SH-SY5Y (cell line): ENCODE results near the gene AHCTF1.
A peak's percentile ranks its signal among the peaks of the same experiment; 100 is the strongest.

Source experiments
- GATA2 ChIP-seq: IDR thresholded peaks from 2 replicates; pipeline ENCODE4 v1.6.1; 2011; ENCODE audit warnings: mild to moderate bottlenecking, low read depth, low read length
- GATA3 ChIP-seq: IDR thresholded peaks from 2 replicates; pipeline ENCODE4 v1.6.1; 2011; ENCODE audit warnings: low read depth, mild to moderate bottlenecking, low read length, moderate library complexity

Gene AHCTF1

DNA sequence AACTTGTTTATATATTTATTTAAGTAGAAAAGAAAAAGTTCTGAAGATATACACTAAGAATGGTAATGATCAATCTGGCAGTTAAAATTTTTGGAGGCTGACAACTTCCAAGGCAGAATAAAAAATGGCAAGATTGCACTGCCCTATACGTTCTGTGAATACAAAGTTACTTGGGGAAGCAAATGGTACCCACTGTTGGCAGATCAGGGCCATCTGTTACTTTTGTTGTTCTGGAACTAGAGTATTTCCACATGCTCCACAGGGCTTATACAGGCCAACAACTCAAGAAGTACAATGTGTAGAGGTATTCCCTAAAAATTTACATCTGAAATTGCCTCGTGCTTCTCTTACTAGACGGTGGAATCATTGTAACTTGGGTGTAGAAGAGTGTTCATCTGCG lies 53.2 kb downstream of the AHCTF1 start:
- TF ChIP-seq GATA2, result no peak
- TF ChIP-seq GATA3, result no peak

DNA sequence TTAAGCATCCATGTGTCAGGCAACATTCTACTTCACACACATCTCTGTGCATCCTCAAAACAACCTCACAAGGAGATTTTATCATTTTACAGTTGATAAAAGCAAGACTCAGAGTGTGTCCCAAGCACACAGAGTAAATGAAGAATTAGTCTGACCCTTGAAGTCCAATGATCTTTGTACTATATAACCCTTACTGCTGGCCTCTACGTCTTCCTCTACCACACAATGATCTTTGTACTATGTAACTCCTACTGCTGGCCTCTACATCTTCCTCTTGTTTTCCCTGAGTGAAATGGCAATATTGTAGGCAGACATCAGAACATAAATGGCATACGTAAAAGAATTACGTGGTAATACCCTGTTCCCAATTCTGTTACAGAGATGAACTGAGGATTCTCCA lies 55.3 kb downstream of the AHCTF1 start:
- TF ChIP-seq GATA2, result no peak
- TF ChIP-seq GATA3, result no peak

DNA sequence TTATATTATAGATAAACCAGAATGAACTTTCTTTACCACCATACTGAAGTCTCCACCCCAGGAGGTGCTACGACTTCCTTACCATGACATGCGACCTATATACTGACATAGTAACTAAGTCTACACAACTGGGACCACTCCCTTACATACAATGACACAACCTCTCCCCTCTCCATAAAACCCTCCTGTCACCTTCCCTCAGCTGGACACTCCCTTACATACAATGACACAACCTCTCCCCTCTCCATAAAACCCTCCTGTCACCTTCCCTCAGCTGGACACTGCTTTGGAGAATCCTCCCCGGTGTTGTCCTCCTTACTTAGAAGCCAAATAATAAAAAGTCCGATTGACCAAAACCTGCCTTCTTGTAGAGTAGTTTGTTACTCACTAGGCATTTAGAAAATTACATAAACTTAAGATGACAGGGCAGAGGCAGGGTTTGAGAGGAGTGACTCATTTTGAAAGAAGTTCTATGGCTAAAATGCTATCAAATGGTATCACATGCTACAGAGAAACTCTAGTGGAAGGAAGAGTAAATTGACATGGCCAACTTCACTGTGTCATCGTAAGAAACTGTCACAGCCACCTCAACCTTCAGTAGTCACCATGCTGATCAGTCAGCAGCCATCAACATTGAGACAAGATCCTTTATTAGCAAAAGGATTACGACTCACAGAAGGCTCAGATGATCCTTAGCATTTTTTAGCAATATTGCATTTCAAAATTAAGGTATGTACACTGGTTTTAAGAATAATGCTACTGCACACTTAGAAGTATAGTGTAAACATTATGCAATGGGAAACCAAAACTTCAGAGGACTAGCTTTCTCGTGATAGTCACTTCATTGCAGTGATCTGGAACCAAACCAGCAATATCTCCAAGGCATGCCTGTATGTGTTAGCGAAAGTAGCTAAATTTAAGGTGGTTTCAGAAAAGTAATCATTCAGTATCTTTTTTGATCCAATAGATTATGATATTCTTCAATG lies 56.4 kb downstream of the AHCTF1 start:
- TF ChIP-seq GATA3 (no peak), GATA2 (no peak)

DNA sequence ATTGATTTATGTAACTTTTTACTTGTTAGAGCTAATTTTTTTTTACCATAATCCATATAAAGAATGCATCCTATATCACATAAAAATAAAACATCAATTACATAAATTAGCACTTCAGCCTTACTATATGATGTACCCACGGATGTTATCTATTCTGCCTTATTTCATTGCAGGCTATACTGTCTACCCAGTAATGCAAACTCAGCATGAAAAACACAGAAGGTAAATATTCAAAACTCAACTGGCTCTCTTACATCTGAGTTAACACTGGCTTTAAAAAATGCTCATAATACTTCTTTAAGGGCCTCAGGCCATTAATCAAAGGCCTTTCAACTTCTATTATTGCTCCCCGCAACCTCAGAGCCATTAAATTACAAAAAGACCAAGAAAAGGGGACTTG lies 65.8 kb downstream of the AHCTF1 start:
- no peak for TF ChIP-seq GATA3
- TF ChIP-seq GATA2, result no peak

DNA sequence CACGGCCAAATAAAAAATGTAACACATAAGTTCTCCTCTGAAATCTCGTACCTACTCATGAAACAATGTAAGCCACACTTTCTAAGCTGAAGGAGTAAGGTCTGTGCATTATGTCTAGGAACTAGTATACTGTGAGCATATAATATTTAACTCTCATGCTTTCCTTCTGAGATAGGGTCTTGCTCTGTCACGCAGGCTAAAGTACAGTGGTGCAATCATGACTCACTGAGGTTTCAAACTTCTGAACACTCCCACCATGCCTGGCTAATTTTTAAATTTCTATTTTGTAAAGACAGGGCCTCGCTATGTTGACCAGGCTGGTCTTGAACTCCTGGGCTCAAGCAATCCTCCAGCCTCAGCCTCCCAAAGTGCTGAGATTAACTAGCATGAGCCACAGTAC lies 71.3 kb downstream of the AHCTF1 start:
- TF ChIP-seq GATA3 (no peak), GATA2 (no peak)

DNA sequence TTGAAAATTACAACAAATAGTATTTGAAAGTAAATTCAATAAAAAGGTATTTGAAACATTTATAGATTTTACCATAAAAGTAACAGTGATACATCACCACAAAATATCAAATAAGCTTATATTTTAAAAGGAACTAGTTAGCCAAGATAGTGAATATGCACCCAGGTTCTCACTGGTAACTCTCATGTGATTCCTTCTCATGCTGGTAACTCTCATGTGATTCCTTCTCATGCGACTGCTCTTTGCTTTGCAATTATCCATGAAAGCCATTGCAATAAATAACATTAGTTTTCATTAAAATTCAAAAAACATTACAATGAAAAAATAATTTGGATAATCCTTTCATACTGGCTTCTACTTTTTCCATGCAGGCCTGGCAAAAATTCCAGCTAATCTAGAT lies 75.4 kb downstream of the AHCTF1 start:
- TF ChIP-seq GATA2, result no peak

DNA sequence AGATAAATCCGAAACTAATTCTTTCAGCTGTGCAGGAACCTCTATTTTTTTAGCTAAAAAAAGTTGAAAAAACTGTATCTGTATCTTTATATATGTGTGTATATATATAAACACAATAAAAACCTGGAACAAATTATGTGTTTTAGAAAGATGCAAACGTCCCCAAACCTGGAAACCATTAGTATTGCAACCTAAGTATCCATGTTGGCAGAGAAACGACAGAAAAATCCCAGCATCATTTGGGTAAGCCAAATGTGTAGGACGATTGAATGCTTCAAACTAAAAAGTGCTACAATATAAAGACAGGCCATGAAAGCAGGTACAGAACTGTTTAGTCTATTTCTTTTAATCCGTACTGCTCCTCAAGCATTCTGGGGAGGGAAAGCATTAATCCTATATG lies 87.9 kb downstream of the AHCTF1 start:
- TF ChIP-seq GATA2 (no peak), GATA3 (no peak)

DNA sequence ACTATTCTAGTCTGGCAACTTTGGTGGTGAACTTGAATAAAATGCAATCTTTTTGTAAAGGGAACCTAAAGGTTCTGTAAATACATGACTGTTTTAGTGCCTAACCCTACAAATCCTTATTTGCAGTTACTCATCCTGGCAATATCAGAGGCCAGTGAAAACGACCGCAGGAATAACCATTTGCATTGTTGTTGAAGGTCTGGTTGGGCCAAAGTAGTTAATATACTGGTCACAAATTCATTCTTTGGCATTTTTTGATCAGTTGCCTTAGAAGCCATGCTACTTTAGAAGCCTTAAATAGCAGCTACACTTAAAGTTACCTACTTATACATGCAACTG lies 93.7 kb downstream of the AHCTF1 start:
- TF ChIP-seq GATA2, result no peak
- no peak for TF ChIP-seq GATA3

DNA sequence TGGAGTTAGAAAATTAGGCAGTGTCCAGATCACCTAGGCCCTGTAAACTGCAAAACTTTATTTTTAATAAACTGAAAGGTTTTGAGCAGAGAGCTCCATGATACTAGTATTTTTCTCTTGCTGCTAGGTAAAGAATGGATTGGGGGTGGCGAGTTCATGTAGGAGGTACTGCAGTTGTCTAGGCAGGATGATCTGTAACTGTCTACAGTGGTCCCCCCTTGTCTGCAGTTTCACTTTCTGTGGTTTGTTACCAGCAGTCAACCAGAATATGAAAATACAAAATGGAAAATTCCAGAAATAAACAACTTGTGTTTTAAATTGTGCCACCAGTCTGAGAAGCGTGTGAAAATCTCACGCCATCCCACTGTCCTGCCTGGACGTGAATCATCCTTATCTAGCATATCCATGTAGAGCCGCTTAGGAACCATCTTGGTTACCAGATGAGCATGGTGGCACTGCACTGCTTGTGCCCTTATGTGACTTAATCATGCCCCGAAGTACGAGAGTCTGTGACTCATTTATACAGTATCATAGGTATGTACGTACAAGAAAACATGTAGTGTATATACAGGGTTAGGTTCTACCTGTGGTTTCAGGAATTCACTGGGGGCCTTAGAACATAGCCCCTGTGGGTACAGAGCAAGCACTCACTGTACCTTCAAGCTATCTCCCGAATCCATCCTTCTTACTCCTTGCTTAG lies 94.2 kb downstream of the AHCTF1 start:
- TF ChIP-seq GATA3 (no peak), GATA2 (no peak)

DNA sequence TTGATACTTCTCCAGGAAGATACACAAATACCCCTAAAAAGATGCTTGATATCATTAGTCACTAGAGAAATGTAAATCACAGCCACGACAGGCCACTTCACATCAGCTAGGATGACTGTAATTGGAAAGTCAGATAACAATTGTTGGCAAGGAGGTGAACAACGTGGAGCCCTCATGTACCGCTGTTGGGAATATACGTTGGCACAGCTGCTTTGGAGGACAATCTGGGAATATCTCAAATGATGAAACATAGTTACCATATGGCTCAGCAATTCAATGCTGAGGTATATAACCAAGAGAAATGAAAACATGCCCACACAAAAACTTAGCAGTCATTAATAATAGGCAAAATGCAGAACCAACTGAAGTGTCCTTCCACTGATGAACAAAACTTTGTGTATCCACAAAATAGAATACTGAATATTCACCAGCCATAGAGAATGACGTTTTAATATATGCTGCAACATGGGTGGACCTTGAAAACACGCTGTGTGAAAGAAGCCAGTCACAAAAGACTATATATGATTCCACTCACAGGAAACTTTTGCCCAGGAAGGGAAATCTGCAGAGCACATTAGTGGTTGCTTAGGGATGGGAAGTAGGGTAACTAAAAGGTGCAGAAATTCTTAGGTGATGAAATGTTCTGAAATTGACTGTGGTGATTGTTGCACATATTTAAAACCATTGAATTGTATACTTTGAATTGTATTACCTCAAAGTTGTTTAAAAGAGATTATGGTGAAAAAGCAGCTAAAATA lies 95.4 kb downstream of the AHCTF1 start:
- TF ChIP-seq GATA2, result peak; percentile 76
- no peak for TF ChIP-seq GATA3

DNA sequence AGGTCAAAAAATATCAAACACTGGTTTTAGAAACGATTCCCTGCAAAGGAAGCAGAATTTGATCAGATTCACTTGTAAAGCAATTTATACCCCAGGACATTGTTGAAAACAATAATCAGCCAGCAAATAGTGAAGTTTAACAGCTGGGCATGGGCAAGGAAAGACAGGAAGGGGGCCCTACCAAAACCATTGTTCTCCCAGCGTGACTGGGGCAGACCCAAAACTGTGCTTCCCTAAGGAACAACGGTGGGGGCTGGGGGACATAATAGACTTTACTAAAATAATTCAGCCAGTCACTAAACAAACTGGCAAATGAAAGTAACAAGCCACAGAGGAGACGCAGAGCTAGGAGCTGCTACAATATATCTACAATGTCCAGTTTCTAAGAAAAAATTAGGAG lies 100.2 kb downstream of the AHCTF1 start:
- TF ChIP-seq GATA3 (no peak), GATA2 (no peak)

DNA sequence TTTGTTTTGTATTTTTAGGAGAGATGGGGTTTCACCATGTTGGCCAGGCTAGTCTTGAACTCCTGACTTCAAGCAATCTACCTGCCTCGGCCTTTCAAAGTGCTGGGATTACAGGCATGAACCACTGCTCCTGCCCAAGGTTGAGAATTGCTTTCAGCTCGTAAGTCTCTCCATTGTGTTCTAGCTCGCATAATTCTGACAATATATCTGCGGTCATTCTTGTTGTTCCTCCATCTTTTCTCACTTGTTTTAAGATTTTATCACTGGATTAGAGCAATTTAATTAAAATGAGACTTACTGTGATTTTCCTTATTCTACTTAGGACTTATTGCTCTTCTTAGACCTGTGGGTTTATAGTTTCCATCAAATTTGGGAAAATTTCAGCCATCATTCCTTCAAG lies 102.9 kb downstream of the AHCTF1 start:
- no peak for TF ChIP-seq GATA2
- no peak for TF ChIP-seq GATA3

DNA sequence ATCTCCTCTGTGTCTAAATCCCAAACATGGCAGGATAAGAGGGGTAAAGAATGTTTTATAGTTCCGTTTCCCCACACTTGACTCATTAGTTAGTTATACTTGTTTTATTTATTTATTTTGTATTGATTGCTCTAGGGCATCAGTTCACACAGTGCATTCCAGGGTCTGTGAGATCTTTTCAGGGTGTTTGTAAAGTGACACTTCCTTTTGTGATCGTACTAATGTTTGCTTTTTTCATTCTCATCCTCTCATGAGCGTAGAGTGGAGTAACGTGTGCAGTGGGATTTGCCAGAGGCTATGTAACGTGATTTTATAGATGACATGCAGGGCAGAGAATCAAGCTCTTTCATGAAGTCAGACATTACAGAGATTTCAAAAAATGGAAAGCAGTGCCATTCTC lies 104.4 kb downstream of the AHCTF1 start:
- TF ChIP-seq GATA3, result no peak
- no peak for TF ChIP-seq GATA2

DNA sequence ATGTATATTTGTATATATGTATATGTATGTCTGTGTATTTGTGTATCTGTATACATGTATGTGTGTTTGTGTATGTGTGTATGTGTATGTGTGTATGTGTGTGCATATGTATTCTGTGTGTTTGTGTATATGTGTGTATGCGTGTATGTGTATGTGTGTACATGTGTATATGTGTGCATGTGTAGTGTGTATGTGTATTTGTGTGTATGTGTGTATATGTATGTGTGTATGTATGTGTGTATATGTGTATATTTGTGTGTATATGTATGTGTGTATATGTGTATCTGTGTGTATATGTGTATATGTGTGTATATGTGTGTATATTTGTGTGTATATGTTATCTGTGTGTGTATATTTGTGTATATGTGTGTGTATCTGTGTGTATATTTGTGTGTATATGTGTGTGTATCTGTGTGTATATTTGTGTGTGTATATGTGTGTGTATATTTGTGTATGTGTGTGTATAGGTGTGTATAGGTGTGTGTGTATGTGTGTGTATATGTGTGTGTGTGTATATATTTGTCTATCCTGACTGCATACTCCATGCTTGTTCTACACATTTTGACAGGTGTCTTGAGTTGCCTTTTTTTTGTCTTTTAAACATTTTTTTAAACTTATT lies 106.1 kb downstream of the AHCTF1 start:
- no peak for TF ChIP-seq GATA2
- no peak for TF ChIP-seq GATA3
